Testis (tissue), 3 donors: ENCODE measurements around the gene SLC66A1. TPM values are rescaled to one million over a fixed set of nuclear protein-coding genes. Genes with fewer than 3 reads are reported as not detected.

ENCODE experiments used
- DNase-seq: peaks from one replicate; pipeline ENCODE4 v3.0.0-alpha.2; 2019
- H3K27ac ChIP-seq, 2 donors: fragments of 200-600 bp; sonication (generic); one replicate each; pipeline ENCODE4 v1.5.1; 2019
- H3K27me3 ChIP-seq: fragments of 200-600 bp; sonication (generic); one replicate; pipeline ENCODE4 v1.5.1; 2019
- H3K36me3 ChIP-seq: fragments of 200-600 bp; sonication (generic); one replicate; pipeline ENCODE4 v1.5.1; 2017; ENCODE audit warnings: low read depth; ENCODE audit errors: missing control alignments
- H3K4me1 ChIP-seq: fragments of 200-600 bp; sonication (generic); one replicate; pipeline ENCODE4 v1.5.1; 2019
- H3K4me3 ChIP-seq, 2 donors: fragments of 200-600 bp; sonication (generic); one replicate each; pipeline ENCODE4 v1.5.1; 2017 to 2019
- H3K9me3 ChIP-seq: fragments of 200-600 bp; sonication (generic); one replicate; pipeline ENCODE4 v1.5.1; 2017
- CTCF ChIP-seq, 3 experiments: fragments of 450-650 bp in 2 of 3; fragments of 200-600 bp in 1 of 3; sonication (generic) in 1 of 3; IDR thresholded peaks; one replicate each; pipeline ENCODE4 v1.5.1; 2016 to 2019; ENCODE audit warnings: antibody characterized with exemption in 3 of 3, mild to moderate bottlenecking in 2 of 3, moderate library complexity in 1 of 3
- POLR2A ChIP-seq: fragments of 450-650 bp; IDR thresholded peaks from one replicate; pipeline ENCODE4 v1.6.1; 2017; ENCODE audit warnings: antibody characterized with exemption, mild to moderate bottlenecking, moderate library complexity
- WGBS, 2 donors: methylation state at CpG; one replicate each; pipeline ENCODE4 v1.1.5; 2018; 5-methylcytosine and 5-hydroxymethylcytosine counted together
- intact Hi-C: fragments of 100-400 bp; cut with DNase I; formaldehyde crosslinking; loops from one replicate; pipeline ENCODE4 v1.15.1; 2023; ENCODE audit warnings: low total_unique reads
- polyA plus RNA-seq: library from polyadenylated mRNA; stranded (reverse); fragments of 350-450 nt; fragmentation: Illumina TruSeq; extraction: RNeasy Lipid Tissue Mini Kit (QIAGEN cat#74804); gene quantifications from one replicate; pipeline ENCODE4 v1.2.3, GENCODE V29; 2014; ENCODE audit warnings: low read depth, low replicate concordance; ENCODE audit not compliant: insufficient read depth
- total RNA-seq, 2 donors: library from RNA; depleted of rRNA; stranded (reverse); fragments of >200 nt; gene quantifications; one replicate each; pipeline ENCODE4 v1.2.3, GENCODE V29; 2016

SLC66A1 gene
- total and polyA plus RNA-seq, 3 donors from 2014 or later, result 27.9 to 66.0 (median 61.1) TPM

GRCh38 chr1:19374083-19374801, 62.1 kb downstream of the SLC66A1 start:
- peak in 1 of 3 experiments; percentile 19 for TF ChIP-seq CTCF (IDR thresholded peaks at IDR 0.05)
- no peak for TF ChIP-seq POLR2A
- Histone ChIP-seq H3K27me3 (no peaks in the 10 kb centered on the region), H3K36me3 (no peaks in the 10 kb centered on the region), H3K9me3 (no peaks in the 10 kb centered on the region), H3K4me3 (no peak overlapping the region), H3K27ac (peak overlapping the region; percentile 32 to 61), H3K4me1 (peaks cover 48% of the 10 kb centered on the region)
- intact Hi-C loops, result no loop called here
- DNase-seq, result no peak
- WGBS, 2 donors, result 75 to 93% methylated on average over 13 to 14 of the region's 14 CpGs

- Histone ChIP-seq H3K27me3 (no peaks in the 10 kb centered on the region), H3K4me1 (peaks cover 41% of the 10 kb centered on the region), H3K27ac (peak overlapping the region in 1 of 2 donors; percentile 61), H3K4me3 (no peak overlapping the region), H3K36me3 (no peaks in the 10 kb centered on the region), H3K9me3 (no peaks in the 10 kb centered on the region)
- TF ChIP-seq POLR2A, result no peak
- TF ChIP-seq CTCF (IDR thresholded peaks at IDR 0.05), result no peak
- intact Hi-C loops, result no loop called here
- DNase-seq, result no peak
- WGBS, 2 donors, result 63 to 73% methylated on average over 8 of the region's 8 CpGs
Measured at GRCh38 chr1:19374926-19375325, 62.8 kb downstream of the SLC66A1 start.

- TF ChIP-seq CTCF (IDR thresholded peaks at IDR 0.05) (no peak), POLR2A (no peak)
- no peaks in the 10 kb centered on the region for H3K36me3 ChIP-seq
- H3K27me3 ChIP-seq, result no peaks in the 10 kb centered on the region
- H3K4me1 ChIP-seq, result peaks cover 36% of the 10 kb centered on the region
- H3K4me3 ChIP-seq, result no peak overlapping the region
- DNase-seq, result no peak
- H3K27ac ChIP-seq, result peak overlapping the region in 1 of 2 donors; percentile 43
- intact Hi-C loops, result no loop called here
- WGBS, 2 donors, result 72 to 76% methylated on average over 6 of the region's 6 CpGs
- H3K9me3 ChIP-seq, result no peaks in the 10 kb centered on the region
Measured at GRCh38 chr1:19375631-19376400, 63.7 kb downstream of the SLC66A1 start.

GRCh38 chr1:19376428-19377372, 64.6 kb downstream of the SLC66A1 start:
- no peaks in the 10 kb centered on the region for H3K27me3 ChIP-seq
- H3K4me1 ChIP-seq, result peaks cover 30% of the 10 kb centered on the region
- intact Hi-C loops, result no loop called here
- H3K4me3 ChIP-seq, result no peak overlapping the region
- no peak overlapping the region for H3K27ac ChIP-seq
- no peaks in the 10 kb centered on the region for H3K36me3 ChIP-seq
- WGBS, 2 donors, result 97 to 98% methylated on average over 3 to 7 of the region's 7 CpGs
- no peaks in the 10 kb centered on the region for H3K9me3 ChIP-seq
- TF ChIP-seq POLR2A (no peak), CTCF (IDR thresholded peaks at IDR 0.05) (no peak)
- no peak for DNase-seq
